22Rv1 (cell line): ENCODE data around the gene TNS1.

Experiments
- H3K27ac ChIP-seq: fragments of 450-650 bp; 2 replicates; pipeline ENCODE4 v1.5.1; 2017
- ZFX ChIP-seq: fragments of 450-650 bp; IDR thresholded peaks from 2 replicates; pipeline ENCODE4 v1.6.1; 2017; ENCODE audit warnings: antibody characterized with exemption, borderline replicate concordance
- TF ChIP-seq, protein P1 (sequence below): fragments of 450-650 bp; IDR thresholded peaks from 2 replicates; pipeline ENCODE4 v1.5.1; 2017; ENCODE audit warnings: mild to moderate bottlenecking

The TNS1 gene

DNA sequence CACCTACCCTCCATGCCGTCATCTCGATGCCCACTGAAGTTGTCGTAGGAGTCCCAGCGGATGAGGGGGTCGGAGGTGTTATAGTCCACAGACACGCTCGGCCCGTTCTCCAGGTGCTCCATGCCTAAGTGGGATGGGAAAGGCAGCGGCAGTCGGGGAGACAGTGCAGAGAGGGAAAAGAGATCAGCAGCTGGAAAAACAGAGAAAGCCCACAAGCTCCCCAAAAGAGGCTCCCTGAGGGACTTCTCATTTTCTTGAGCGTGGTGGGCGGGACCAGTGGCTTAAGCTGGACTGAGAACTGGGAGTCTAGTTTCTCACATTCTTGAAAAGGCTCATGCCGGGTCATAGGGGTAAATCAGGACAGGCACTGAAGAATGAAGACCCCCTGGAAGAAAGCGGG is 121.9 kb downstream of the TNS1 start:
- TF ChIP-seq, protein P1, sequence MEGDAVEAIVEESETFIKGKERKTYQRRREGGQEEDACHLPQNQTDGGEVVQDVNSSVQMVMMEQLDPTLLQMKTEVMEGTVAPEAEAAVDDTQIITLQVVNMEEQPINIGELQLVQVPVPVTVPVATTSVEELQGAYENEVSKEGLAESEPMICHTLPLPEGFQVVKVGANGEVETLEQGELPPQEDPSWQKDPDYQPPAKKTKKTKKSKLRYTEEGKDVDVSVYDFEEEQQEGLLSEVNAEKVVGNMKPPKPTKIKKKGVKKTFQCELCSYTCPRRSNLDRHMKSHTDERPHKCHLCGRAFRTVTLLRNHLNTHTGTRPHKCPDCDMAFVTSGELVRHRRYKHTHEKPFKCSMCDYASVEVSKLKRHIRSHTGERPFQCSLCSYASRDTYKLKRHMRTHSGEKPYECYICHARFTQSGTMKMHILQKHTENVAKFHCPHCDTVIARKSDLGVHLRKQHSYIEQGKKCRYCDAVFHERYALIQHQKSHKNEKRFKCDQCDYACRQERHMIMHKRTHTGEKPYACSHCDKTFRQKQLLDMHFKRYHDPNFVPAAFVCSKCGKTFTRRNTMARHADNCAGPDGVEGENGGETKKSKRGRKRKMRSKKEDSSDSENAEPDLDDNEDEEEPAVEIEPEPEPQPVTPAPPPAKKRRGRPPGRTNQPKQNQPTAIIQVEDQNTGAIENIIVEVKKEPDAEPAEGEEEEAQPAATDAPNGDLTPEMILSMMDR, result no peak
- TF ChIP-seq ZFX, result no peak
- no peak overlapping the region for H3K27ac ChIP-seq

DNA sequence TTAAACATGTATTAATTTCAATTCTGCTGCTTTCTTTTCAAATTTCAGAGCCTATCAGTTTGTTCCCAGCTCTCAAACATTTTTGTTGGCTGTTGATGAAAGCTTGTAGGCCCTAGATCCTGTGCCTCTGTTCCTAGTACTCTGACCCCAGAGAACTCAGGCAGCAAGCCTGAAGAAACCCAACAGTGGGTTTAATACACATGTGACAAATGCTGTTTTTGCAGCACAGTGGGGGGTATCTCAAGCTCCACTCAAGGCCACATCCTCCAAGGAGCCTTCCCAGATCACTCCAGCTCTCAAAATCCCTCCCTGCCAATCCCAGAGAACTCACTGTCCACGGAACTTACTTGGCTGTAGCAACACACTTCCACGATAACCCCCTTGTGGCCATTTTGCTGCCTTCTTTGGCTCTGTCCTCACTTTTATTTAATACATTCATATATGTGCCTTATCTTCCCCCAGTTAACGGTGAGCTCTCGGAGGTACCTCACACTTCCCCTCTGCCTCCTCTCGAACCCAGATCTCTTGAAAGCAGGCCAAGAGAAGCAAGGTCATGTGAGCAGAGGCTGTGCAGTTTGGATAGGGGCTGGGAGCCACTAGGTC is 122.4 kb downstream of the TNS1 start:
- no peak overlapping the region for H3K27ac ChIP-seq
- no peak for TF ChIP-seq ZFX
- TF ChIP-seq, protein P1, result no peak

DNA sequence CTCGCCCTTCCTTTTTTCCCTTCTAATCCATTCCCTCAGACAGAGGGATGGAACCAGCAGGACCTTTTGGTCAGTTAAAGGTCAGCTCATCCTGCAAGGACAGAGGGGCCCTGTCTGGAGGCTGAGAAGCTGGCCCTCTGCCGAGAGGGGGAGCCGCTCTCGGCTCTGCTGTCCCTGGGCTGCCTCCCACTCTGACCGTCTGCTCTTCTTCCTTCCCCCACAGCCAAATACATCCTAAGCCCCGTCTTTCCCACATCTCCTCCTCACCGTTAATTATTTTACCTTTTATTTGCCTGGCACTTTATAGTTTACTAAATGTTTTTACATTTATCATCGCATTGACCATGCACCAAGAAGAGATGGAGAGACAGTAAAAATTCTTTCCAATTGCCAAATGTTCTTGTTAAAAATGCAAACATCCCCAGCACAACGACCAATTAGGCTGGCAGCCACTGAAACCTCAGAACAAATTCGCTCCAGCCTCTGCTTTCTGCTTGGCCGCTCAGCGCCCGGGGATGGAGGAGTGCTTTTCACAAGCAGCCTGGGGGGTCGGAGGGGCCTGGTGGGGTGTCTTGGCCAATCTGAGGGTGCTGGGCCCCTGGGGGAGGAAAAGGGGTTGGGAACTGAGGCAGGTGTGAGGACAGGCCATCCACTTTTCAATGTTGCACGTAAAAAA is 123.7 kb downstream of the TNS1 start:
- TF ChIP-seq, protein P1, result no peak
- no peak for TF ChIP-seq ZFX

DNA sequence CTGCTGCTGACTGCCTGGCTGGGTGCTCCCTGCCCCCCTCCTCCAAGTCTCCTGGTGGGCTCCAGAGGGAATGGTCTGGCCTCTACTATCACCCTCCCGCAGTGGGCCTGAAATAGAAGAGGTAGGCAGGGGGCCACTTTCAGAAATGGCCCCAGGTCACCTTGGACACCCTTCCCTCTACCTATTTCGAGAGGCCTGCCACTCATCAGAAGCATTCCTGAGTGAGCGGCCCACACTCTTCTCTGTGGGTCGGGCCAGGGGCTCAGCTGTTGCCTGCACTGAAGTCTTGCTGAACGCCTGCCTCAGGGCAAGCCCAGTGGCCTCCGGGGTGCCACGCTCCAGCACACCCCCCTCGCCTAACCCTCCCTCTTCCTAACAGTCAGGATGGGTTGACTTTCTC is 124.9 kb downstream of the TNS1 start:
- no peak overlapping the region for H3K27ac ChIP-seq
- TF ChIP-seq, protein P1, result no peak
- no peak for TF ChIP-seq ZFX

More for the DNA sequence above, 123.7 kb downstream of the TNS1 start:
- no peak overlapping the region for H3K27ac ChIP-seq

DNA sequence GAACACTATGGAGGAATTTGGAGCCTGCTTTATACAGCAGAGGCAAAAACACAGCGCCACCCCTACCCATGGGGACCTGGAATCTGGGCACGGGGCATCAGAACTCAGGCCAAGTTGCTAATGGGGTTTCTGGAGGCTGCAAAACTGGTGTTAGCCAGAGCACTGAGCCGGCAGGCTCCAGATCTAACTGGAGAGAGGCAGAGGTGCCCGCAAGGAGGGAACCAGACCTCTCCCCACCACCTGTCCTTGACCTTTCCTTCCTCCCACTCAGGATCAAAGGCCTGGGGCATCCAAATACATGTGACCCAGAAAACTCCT is 126.6 kb downstream of the TNS1 start:
- no peak for TF ChIP-seq ZFX
- TF ChIP-seq, protein P1, result no peak
- H3K27ac ChIP-seq, result no peak overlapping the region

DNA sequence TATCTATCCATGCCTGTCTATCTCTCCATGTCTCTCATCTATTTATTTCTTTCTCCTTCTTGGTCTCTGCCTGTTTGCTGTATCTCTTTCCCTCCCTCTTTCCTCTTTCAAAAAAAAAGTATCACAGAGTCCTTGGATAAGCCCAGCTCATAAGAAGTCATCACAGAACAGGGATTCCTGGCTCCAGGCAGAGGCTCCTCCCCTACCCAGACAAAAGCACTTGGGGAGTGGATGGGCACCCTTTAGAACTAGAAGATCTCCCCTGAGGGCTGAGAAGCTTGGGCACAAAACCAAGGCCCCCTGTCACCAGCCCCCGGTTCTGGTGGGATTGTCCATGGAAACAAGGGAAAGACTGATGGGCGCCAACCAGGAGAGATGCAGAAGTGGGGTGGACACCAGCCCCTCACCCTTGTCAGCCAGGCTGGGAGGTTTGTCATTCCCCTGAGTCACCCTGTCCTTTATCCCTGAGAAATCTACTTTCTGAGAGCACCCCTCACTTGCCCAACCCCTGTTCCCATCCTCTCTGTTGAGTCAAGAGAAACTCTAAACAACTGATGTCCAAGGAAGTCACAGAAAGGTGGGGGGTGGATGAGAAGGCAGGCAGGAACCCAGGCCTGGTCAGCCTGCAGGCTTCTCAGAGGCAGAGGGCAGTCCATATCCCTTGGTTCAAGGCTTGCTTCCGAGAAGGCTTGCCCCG is 127.1 kb downstream of the TNS1 start:
- TF ChIP-seq ZFX, result no peak
- no peak overlapping the region for H3K27ac ChIP-seq

DNA sequence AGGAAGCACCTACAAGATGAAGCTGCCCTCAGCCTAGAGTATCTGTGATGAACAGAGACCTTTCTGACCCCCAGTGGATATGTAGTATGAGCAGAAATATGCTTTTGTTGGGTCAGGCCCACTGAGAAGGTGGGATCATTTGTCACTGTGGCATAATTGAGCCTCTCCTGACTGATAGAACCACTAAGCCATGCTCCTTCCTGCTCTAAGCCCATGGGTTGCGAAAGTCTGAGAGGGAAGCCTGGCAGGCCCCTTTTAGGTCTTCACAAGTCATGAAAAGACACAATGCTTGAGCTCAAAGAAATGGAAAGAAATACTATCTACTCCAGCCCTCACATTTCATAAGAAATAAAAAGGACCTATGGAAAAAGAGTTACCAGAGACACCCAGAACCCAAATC is 127.7 kb downstream of the TNS1 start:
- no peak for TF ChIP-seq ZFX
- TF ChIP-seq, protein P1, result no peak
- H3K27ac ChIP-seq, result no peak overlapping the region
